PC-9 (cell line): ENCODE measurements around the gene TMEM132C.

Experiments
- CTCF ChIP-seq: fragments of 200-600 bp; sonication (generic); conservative IDR thresholded peaks from 2 replicates; pipeline ENCODE4 v1.6.1; 2017; ENCODE audit warnings: mixed run types, antibody characterized with exemption, mild to moderate bottlenecking, moderate library complexity
- EZH2 ChIP-seq: fragments of 200-600 bp; sonication (generic); IDR thresholded peaks from 2 replicates; pipeline ENCODE4 v1.8.0; 2017; ENCODE audit warnings: antibody characterized with exemption, low read depth

GRCh38 chr12:128519426-128519825 lies 252.5 kb downstream of the TMEM132C start:
- TF ChIP-seq CTCF (no peak), EZH2 (no peak)
